Urinary bladder (tissue), 2 donors: ENCODE results near the gene ASB12. TPM values are rescaled to one million over a fixed set of nuclear protein-coding genes. Genes with fewer than 3 reads are reported as not detected.

Experiments
- polyA plus RNA-seq: library from polyadenylated mRNA; stranded (reverse); fragments of 200-250 nt; gene quantifications from one replicate; pipeline ENCODE4 v1.2.3, GENCODE V29; 2013
- small RNA-seq: library from RNA; depleted of rRNA; stranded (forward); fragments of <200 nt; gene quantifications from one replicate; pipeline ENCODE3, GENCODE V24; 2014
- total RNA-seq: library from RNA; depleted of rRNA; stranded (reverse); fragments of >200 nt; gene quantifications from one replicate; pipeline ENCODE4 v1.2.3, GENCODE V29; 2014
- donor health status: healthy.

Gene ASB12
- total and polyA plus RNA-seq, 2 donors = 0.21 to 0.39 TPM

Small RNA genes lying within 50 kb of the gene (small RNA-seq; reads per million reads assigned to genes)
- gene RN7SL799P = not detected

Other genes starting within 250 kb of the ASB12 start
- 5.0 TPM for gene AMER1, start 24.9 kb downstream of the ASB12 start, total RNA-seq
- gene AMER1, start 24.9 kb downstream of the ASB12 start, polyA plus RNA-seq = 3.6 TPM
- gene MTMR8, start 164.8 kb upstream of the ASB12 start, total RNA-seq = 5.2 TPM
- gene MTMR8, start 164.8 kb upstream of the ASB12 start, polyA plus RNA-seq = 0.91 TPM